ENCODE results near the gene HDAC2.
A peak's percentile ranks its signal among the peaks of the same experiment; 100 is the strongest.

- TF ChIP-seq CTCF (IDR thresholded peaks at IDR 0.05; ENCODE audit: poor library complexity, severe bottlenecking) (peak; percentile 84), EZH2 (IDR thresholded peaks at IDR 0.05; ENCODE audit: borderline replicate concordance, insufficient read depth, low read length, poor library complexity, severe bottlenecking) (no peak), POLR2AphosphoS5 (IDR thresholded peaks at IDR 0.05) (no peak), EP300 (conservative IDR thresholded peaks at IDR 0.05; ENCODE audit: poor library complexity, severe bottlenecking) (no peak), MXI1 (conservative IDR thresholded peaks at IDR 0.05; ENCODE audit: poor library complexity, severe bottlenecking) (no peak), TAF1 (IDR thresholded peaks at IDR 0.05; ENCODE audit: low read depth) (no peak), RAD21 (conservative IDR thresholded peaks at IDR 0.05) (peak; percentile 69), SMC3 (conservative IDR thresholded peaks at IDR 0.05; ENCODE audit: poor library complexity) (peak; percentile 72)
- TF ChIP-seq, protein P1, sequence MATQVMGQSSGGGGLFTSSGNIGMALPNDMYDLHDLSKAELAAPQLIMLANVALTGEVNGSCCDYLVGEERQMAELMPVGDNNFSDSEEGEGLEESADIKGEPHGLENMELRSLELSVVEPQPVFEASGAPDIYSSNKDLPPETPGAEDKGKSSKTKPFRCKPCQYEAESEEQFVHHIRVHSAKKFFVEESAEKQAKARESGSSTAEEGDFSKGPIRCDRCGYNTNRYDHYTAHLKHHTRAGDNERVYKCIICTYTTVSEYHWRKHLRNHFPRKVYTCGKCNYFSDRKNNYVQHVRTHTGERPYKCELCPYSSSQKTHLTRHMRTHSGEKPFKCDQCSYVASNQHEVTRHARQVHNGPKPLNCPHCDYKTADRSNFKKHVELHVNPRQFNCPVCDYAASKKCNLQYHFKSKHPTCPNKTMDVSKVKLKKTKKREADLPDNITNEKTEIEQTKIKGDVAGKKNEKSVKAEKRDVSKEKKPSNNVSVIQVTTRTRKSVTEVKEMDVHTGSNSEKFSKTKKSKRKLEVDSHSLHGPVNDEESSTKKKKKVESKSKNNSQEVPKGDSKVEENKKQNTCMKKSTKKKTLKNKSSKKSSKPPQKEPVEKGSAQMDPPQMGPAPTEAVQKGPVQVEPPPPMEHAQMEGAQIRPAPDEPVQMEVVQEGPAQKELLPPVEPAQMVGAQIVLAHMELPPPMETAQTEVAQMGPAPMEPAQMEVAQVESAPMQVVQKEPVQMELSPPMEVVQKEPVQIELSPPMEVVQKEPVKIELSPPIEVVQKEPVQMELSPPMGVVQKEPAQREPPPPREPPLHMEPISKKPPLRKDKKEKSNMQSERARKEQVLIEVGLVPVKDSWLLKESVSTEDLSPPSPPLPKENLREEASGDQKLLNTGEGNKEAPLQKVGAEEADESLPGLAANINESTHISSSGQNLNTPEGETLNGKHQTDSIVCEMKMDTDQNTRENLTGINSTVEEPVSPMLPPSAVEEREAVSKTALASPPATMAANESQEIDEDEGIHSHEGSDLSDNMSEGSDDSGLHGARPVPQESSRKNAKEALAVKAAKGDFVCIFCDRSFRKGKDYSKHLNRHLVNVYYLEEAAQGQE (IDR thresholded peaks at IDR 0.05; ENCODE audit: borderline replicate concordance), result no peak
These were observed 34.6 kb downstream of the HDAC2 start for GRCh38 chr6:113936093-113936934.
